ENCODE measurements around the gene RAB11FIP3. TPM values are rescaled to one million over a fixed set of nuclear protein-coding genes. Genes with fewer than 3 reads are reported as not detected.

The RAB11FIP3 gene
- total and polyA plus RNA-seq, 10 of the 15 experiments (the other 5 are each of a cell fraction or from before 2014, with no cell fraction given): 1.2 to 27.3 (median 7.7) TPM

DNA sequence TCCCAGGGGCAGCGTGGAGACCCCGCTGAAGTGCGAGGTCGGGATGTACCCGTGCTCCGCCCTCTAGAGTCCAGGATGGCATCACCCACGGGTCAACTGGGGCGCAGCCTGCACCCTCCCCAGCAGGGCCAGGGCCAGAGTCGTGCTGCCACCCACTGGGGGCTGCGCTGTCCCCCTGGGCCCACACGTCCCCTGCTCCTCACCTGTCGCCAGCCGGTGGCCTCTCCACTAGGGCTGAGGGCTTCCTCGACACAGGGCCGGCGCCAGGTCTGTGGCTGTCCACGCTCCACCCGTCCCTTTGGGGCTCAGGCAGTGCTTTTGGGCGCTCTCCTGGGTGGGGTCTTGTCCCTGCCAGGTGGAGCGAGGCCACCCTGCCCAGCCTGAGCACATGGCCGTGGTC is 123.1 kb downstream of the RAB11FIP3 start (continued):
- TF ChIP-seq, protein P1, sequence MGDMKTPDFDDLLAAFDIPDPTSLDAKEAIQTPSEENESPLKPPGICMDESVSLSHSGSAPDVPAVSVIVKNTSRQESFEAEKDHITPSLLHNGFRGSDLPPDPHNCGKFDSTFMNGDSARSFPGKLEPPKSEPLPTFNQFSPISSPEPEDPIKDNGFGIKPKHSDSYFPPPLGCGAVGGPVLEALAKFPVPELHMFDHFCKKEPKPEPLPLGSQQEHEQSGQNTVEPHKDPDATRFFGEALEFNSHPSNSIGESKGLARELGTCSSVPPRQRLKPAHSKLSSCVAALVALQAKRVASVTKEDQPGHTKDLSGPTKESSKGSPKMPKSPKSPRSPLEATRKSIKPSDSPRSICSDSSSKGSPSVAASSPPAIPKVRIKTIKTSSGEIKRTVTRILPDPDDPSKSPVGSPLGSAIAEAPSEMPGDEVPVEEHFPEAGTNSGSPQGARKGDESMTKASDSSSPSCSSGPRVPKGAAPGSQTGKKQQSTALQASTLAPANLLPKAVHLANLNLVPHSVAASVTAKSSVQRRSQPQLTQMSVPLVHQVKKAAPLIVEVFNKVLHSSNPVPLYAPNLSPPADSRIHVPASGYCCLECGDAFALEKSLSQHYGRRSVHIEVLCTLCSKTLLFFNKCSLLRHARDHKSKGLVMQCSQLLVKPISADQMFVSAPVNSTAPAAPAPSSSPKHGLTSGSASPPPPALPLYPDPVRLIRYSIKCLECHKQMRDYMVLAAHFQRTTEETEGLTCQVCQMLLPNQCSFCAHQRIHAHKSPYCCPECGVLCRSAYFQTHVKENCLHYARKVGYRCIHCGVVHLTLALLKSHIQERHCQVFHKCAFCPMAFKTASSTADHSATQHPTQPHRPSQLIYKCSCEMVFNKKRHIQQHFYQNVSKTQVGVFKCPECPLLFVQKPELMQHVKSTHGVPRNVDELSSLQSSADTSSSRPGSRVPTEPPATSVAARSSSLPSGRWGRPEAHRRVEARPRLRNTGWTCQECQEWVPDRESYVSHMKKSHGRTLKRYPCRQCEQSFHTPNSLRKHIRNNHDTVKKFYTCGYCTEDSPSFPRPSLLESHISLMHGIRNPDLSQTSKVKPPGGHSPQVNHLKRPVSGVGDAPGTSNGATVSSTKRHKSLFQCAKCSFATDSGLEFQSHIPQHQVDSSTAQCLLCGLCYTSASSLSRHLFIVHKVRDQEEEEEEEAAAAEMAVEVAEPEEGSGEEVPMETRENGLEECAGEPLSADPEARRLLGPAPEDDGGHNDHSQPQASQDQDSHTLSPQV (IDR thresholded peaks at IDR 0.05): no peak
- no peak; the same call in 1 of the 2 replicates for TF ChIP-seq POLR2A (IDR thresholded peaks at IDR 0.05; ENCODE audit: low read depth, low read length)
- no peak for TF ChIP-seq KLF5 (IDR thresholded peaks at IDR 0.05; ENCODE audit: partially characterized antibody)

DNA sequence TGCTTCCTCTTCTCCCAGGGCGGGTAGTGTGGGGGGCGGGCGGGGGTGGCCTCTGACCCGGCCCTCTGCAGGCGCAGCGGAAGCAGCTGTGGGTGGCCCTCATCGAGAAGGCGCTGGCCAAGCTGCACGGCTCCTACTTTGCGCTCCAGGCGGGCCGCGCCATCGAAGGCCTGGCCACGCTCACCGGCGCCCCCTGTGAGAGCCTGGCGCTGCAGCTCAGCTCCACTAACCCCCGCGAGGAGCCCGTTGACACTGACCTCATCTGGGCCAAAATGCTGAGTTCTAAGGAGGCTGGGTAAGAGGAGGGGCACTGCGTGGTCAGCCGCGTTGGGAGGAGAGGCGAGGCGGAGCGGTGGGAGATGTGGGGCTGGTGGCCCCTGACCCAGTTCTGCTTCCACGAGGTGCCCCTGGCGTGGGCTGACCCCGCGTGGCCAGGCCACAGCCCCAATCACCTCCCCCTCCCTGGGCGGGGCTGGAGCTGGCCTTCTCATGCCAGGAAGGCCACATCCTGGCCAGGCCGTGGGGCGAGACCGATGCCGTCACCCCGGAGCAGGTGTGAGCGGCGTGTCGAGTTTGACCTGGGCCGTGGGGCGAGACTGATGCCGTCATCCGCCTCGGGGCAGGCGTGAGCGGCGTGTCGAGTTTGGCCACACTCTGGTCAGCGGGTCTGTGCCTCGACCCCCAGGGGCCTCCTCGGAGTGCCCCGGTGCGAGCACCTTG is 124.3 kb downstream of the RAB11FIP3 start:
- Histone ChIP-seq H2AFZ (ENCODE audit: control insufficient read depth, low read depth, low read length) (no peak overlapping the region), H3K4me2 (ENCODE audit: control insufficient read depth, insufficient read depth) (no peak overlapping the region), H4K20me1 (ENCODE audit: control insufficient read depth, insufficient read depth) (no peaks in the 10 kb centered on the region), H3K4me3 (no peak overlapping the region), H3K4me1 (ENCODE audit: control insufficient read depth, insufficient read depth, low read length) (no peaks in the 10 kb centered on the region), H3K27ac (ENCODE audit: control insufficient read depth, insufficient read depth) (no peak overlapping the region), H3K36me3 (ENCODE audit: control insufficient read depth in 2 of 2, insufficient read depth in 2 of 2, low read length in 1 of 2) (peaks cover 0 to 21% of the 10 kb centered on the region in 2 experiments; a peak in 2 of 4 replicates), H3K9ac (ENCODE audit: control insufficient read depth, insufficient read depth, low read length) (no peak overlapping the region), H3K27me3 (replicated peaks in 1 of 2; ENCODE audit: control insufficient read depth in 2 of 2, insufficient read depth in 2 of 2, low read length in 1 of 2) (no peaks in the 10 kb centered on the region), H3K9me3 (replicated peaks; ENCODE audit: control insufficient read depth, insufficient read depth, low read length) (no peaks in the 10 kb centered on the region), H3K79me2 (ENCODE audit: control insufficient read depth, insufficient read depth, low read length) (no peaks in the 10 kb centered on the region)
- DNase-seq (ENCODE audit: low read depth, low spot score) (no peak), FAIRE-seq (no peak), ATAC-seq (no peak)
- ChIA-PET CTCF (no interaction called here), SMC1A (ENCODE audit: uncharacterized antibody, unreplicated experiment) (no interaction called here), RAD21 (ENCODE audit: unreplicated experiment) (no interaction called here), POLR2A (no interaction called here)
- WGBS (ENCODE audit: insufficient coverage, insufficient replicate concordance, low lambda C conversion rate, missing lambda C conversion rate): 95% methylated on average over 54 of the region's 54 CpGs
- intact Hi-C loops (cut with micrococcal nuclease; ENCODE audit: unreplicated experiment): no loop called here
- in situ Hi-C loops (cut with MboI): no loop called here
- no TSS peak for BruUV-seq (replicated peaks)
- TF ChIP-seq, protein P2, sequence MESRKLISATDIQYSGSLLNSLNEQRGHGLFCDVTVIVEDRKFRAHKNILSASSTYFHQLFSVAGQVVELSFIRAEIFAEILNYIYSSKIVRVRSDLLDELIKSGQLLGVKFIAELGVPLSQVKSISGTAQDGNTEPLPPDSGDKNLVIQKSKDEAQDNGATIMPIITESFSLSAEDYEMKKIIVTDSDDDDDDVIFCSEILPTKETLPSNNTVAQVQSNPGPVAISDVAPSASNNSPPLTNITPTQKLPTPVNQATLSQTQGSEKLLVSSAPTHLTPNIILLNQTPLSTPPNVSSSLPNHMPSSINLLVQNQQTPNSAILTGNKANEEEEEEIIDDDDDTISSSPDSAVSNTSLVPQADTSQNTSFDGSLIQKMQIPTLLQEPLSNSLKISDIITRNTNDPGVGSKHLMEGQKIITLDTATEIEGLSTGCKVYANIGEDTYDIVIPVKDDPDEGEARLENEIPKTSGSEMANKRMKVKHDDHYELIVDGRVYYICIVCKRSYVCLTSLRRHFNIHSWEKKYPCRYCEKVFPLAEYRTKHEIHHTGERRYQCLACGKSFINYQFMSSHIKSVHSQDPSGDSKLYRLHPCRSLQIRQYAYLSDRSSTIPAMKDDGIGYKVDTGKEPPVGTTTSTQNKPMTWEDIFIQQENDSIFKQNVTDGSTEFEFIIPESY (IDR thresholded peaks at IDR 0.05): 0 out of 2 replicates have a peak, but pooled peaks have one; percentile 41
- TF ChIP-seq, protein P3, sequence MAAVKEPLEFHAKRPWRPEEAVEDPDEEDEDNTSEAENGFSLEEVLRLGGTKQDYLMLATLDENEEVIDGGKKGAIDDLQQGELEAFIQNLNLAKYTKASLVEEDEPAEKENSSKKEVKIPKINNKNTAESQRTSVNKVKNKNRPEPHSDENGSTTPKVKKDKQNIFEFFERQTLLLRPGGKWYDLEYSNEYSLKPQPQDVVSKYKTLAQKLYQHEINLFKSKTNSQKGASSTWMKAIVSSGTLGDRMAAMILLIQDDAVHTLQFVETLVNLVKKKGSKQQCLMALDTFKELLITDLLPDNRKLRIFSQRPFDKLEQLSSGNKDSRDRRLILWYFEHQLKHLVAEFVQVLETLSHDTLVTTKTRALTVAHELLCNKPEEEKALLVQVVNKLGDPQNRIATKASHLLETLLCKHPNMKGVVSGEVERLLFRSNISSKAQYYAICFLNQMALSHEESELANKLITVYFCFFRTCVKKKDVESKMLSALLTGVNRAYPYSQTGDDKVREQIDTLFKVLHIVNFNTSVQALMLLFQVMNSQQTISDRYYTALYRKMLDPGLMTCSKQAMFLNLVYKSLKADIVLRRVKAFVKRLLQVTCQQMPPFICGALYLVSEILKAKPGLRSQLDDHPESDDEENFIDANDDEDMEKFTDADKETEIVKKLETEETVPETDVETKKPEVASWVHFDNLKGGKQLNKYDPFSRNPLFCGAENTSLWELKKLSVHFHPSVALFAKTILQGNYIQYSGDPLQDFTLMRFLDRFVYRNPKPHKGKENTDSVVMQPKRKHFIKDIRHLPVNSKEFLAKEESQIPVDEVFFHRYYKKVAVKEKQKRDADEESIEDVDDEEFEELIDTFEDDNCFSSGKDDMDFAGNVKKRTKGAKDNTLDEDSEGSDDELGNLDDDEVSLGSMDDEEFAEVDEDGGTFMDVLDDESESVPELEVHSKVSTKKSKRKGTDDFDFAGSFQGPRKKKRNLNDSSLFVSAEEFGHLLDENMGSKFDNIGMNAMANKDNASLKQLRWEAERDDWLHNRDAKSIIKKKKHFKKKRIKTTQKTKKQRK (IDR thresholded peaks at IDR 0.05; ENCODE audit: low read depth, low read length): no peak
- TF ChIP-seq, protein P4, sequence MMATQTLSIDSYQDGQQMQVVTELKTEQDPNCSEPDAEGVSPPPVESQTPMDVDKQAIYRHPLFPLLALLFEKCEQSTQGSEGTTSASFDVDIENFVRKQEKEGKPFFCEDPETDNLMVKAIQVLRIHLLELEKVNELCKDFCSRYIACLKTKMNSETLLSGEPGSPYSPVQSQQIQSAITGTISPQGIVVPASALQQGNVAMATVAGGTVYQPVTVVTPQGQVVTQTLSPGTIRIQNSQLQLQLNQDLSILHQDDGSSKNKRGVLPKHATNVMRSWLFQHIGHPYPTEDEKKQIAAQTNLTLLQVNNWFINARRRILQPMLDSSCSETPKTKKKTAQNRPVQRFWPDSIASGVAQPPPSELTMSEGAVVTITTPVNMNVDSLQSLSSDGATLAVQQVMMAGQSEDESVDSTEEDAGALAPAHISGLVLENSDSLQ (IDR thresholded peaks at IDR 0.05): no peak
- no peak for TF ChIP-seq PAX8 (IDR thresholded peaks at IDR 0.05)
- no peak for TF ChIP-seq TCF3 (IDR thresholded peaks at IDR 0.05; ENCODE audit: borderline replicate concordance, insufficient read depth, low read depth, low read length)
- TF ChIP-seq, protein P5, sequence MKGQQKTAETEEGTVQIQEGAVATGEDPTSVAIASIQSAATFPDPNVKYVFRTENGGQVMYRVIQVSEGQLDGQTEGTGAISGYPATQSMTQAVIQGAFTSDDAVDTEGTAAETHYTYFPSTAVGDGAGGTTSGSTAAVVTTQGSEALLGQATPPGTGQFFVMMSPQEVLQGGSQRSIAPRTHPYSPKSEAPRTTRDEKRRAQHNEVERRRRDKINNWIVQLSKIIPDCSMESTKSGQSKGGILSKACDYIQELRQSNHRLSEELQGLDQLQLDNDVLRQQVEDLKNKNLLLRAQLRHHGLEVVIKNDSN (IDR thresholded peaks at IDR 0.05; ENCODE audit: borderline replicate concordance, extremely low read length, insufficient read depth, low read depth, low read length): no peak
- no peak for TF ChIP-seq NR2F1 (conservative IDR thresholded peaks at IDR 0.05)
